Activated naive CD4-positive, alpha-beta T cell (primary cell): Measurements from ENCODE around the gene MFNG.

Source experiments
- DNase-seq, 4 experiments: peaks; one replicate each; lab custom pipeline; 2025; lab: John Stamatoyannopoulos, UW

The MFNG gene

GRCh38 chr22:37449331-37450001, 36.7 kb downstream of the MFNG start:
- no peak for DNase-seq

- DNase-seq = no peak
Observed at GRCh38 chr22:37448516-37449127, 37.6 kb downstream of the MFNG start.

- DNase-seq = no peak
Observed at GRCh38 chr22:37445501-37445900, 40.7 kb downstream of the MFNG start.

GRCh38 chr22:37443977-37444376, 42.2 kb downstream of the MFNG start:
- no peak for DNase-seq

GRCh38 chr22:37443086-37443485, 43.1 kb downstream of the MFNG start:
- no peak for DNase-seq

GRCh38 chr22:37442537-37442936, 43.6 kb downstream of the MFNG start:
- no peak for DNase-seq

GRCh38 chr22:37442135-37442534, 44.0 kb downstream of the MFNG start:
- no peak for DNase-seq

GRCh38 chr22:37440875-37441274, 45.3 kb downstream of the MFNG start:
- no peak for DNase-seq

GRCh38 chr22:37439347-37439746, 46.8 kb downstream of the MFNG start:
- DNase-seq = no peak

- no peak for DNase-seq
Observed at GRCh38 chr22:37435970-37436603, 50.1 kb downstream of the MFNG start.

GRCh38 chr22:37433786-37434185, 52.4 kb downstream of the MFNG start:
- DNase-seq = no peak

- DNase-seq = no peak
Observed at GRCh38 chr22:37432708-37433054, 53.5 kb downstream of the MFNG start.

GRCh38 chr22:37431801-37432707, 54.1 kb downstream of the MFNG start:
- no peak for DNase-seq

- DNase-seq = no peak
Observed at GRCh38 chr22:37431366-37431765, 54.8 kb downstream of the MFNG start.

GRCh38 chr22:37430941-37431340, 55.2 kb downstream of the MFNG start:
- DNase-seq = no peak

- peak in 3 of 4 experiments; percentile 20 to 42 (median 33) for DNase-seq
Observed at GRCh38 chr22:37428649-37429586, 57.3 kb downstream of the MFNG start.

- no peak for DNase-seq
Observed at GRCh38 chr22:37427711-37428635, 58.2 kb downstream of the MFNG start.

- DNase-seq = no peak
Observed at GRCh38 chr22:37427135-37427710, 59.0 kb downstream of the MFNG start, which contains the start of gene ELFN2. ELFN2 (minus strand) TSS chr22:37427479; CDS start chr22:37375534, 51,945 bp downstream.

GRCh38 chr22:37426706-37427134, 59.5 kb downstream of the MFNG start:
- DNase-seq = no peak
